Endometrial microvascular endothelial cells (primary cell): Measurements from ENCODE around the gene KRT37. TPM values are rescaled to one million over a fixed set of nuclear protein-coding genes. Genes with fewer than 3 reads are reported as not detected.

ENCODE experiments used
- in situ Hi-C: cut with HindIII; loops from 2 replicates; pipeline ENCODE4 v1.10.0; 2017; ENCODE audit warnings: low sequenced_read_pairs, low pct_unique_long_range_greater_than_20kb; ENCODE audit errors: inconsistent ontology term
- total RNA-seq: library from RNA; depleted of rRNA; stranded (reverse); fragments of >200 nt; gene quantifications from one replicate; pipeline ENCODE4 v1.2.3, GENCODE V29; 2015; ENCODE audit errors: inconsistent ontology term

KRT37 gene
- not detected for total RNA-seq

DNA sequence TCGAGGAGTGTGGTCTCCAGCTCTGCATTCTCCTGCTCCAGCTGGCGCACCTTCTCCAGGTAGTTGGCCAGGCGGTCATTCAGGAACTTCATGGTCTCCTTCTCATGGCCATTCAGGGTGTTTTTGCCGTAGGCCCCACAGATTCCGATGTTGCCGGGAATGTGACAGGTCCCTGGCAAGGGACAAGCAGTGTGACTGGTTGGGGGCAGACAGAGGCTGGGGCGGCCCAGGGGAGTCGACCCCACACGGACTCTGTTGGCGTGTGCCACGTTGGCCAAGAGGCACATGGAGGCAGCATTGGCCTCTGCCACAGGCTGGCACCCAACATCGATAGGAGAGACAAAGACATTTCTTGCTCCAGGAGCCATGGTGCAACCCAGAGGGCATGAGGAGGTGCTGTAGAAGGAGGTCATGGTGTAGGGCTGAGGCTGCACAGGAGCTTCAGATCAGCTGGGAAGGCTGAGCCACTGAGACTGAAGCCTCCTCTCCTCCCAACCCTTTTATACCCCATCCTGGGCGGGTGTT lies at the start of gene KRT37:
KRT37 (minus strand) TSS at position 475 of the 525 bp plus-strand sequence; CDS start at position 413, 62 bp downstream.
- in situ Hi-C loops, result no loop called here

DNA sequence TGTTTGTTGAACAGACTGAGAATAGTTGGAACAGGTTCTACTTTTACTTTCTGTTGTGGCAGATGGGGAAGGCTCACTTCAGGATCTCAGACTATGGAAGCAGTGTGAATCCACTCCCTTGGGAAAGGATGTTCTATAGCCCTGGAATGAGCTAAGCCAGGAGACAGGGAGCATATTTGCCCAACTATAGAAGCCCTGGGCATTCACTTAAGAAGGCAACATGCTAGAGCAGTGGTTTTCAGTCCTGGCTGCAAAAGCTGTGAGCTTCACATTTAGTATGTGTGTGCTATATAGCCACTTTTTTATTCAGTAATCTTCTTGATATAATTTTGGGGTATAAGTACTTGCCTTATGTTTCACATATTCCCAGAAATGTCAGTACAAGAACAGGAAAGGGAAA lies 44.0 kb upstream of the KRT37 start:
- in situ Hi-C loops, result no loop called here

DNA sequence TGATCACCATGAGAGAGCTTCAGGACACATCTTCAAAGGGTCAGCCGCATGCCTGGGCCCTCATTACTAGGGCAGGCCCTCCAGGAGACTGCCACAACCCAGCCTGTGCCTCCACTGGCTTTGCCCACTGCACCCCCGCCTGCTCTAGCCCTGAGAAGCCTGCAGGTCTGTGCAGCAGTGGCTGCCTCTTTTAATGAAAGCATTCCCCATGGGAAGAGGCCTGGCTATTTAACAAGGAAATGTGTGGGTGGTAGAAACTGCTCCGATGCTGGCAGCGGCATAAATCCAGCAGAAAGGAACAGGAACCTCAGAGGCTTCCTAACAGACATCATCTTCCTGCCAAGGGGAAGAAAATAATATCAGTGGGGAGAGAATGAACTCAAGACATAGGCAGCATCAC lies 43.2 kb upstream of the KRT37 start:
- in situ Hi-C loops, result no loop called here

- in situ Hi-C loops, result no loop called here
Observed at GRCh38 chr17:41466988-41467387, 42.6 kb upstream of the KRT37 start, which contains the start of gene KRT32. Gene KRT32 (minus strand): TSS chr17:41467386. CDS start chr17:41467325, 61 bp downstream.

GRCh38 chr17:41464682-41465081 lies 40.3 kb upstream of the KRT37 start:
- in situ Hi-C loops, result no loop called here

- in situ Hi-C loops, result no loop called here
Observed at GRCh38 chr17:41464173-41464572, 39.8 kb upstream of the KRT37 start.

DNA sequence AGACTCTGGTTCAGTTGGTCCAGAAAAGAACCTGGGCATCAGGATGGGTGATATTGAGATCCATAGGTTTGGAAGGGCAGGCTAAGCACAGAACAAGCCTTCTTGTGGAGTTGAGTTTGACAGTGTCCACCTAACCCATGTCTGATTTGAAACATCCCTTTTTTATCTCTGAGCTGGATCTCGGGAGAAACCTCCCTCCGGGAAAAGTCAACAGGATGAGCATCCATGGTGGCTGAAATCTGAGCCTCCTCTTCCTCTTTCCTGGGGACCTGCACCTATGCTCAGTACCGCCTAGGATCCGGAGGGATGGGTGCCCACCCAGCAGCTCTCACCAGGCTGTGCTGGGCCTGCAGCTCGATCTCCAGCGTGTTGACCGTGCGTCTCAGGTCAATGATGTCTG lies 39.4 kb upstream of the KRT37 start:
- in situ Hi-C loops, result no loop called here

- in situ Hi-C loops, result no loop called here
Observed at GRCh38 chr17:41462705-41463104, 38.3 kb upstream of the KRT37 start.

GRCh38 chr17:41457676-41458075 lies 33.3 kb upstream of the KRT37 start:
- in situ Hi-C loops, result no loop called here

DNA sequence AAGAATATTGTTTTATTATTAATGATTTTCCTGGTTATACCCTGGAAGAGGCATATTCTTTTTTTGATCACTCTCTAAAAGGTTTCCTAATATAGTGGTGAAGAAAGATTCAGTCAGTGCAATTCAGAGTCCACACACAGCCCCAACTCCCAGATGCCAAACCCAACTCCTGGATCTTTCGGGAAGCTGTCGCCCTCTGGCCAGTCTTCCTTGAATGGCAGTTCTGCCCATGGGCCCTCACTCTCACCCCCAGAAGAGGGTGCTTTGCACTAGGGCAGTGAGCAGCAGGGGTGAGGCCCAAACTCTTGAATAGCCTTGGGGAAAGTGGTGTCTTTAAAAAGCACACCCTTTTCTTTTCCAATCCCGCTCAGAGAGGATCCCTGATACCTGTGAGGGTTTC lies 31.8 kb upstream of the KRT37 start:
- in situ Hi-C loops, result no loop called here

DNA sequence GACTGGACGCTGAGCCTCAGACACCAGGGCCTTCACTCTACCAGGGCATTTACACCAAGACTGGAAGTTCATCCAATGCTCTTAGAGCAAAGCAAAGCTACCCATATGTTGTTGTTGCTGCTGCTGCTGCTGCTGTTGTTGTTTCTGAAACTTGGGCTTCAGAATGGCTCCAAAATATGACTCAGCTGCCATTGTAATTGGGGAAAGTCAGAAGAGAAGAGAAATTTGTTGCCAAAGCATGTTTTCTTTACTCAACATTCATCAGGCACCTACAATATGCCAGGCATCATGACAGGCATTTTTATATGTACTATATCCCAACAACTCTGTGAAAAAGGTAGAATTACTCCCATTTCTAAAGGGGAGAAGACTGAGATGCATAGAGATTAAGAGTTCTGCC lies 30.9 kb upstream of the KRT37 start:
- in situ Hi-C loops, result no loop called here

- in situ Hi-C loops, result no loop called here
Observed at GRCh38 chr17:41453066-41453465, 28.7 kb upstream of the KRT37 start.

DNA sequence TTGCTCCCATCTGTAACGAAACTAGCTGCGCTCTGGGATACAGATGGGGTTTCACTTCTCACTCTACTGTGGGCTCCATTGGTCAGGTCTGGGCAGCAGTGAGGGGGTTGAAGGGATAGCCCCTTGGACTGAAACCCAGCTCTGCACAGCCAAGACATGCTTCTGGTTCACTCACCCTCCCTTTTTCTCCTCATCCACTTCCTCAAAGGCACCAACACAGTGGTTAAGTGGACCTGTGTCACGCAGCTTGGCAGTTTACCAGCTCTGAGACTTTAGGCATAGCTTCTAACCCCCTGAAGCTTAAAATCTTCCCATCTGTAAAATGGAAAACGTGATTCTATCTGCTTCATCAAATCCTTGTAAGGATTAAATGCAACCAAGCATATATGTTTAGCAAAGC lies 27.9 kb upstream of the KRT37 start:
- in situ Hi-C loops, result no loop called here

GRCh38 chr17:41451154-41451728 lies 26.9 kb upstream of the KRT37 start:
- in situ Hi-C loops, result no loop called here

- in situ Hi-C loops, result no loop called here
Observed at GRCh38 chr17:41449008-41449407, 24.6 kb upstream of the KRT37 start.

- in situ Hi-C loops, result no loop called here
Observed at GRCh38 chr17:41448506-41448905, 24.1 kb upstream of the KRT37 start.

GRCh38 chr17:41446806-41447205 lies 22.4 kb upstream of the KRT37 start:
- in situ Hi-C loops, result no loop called here

- in situ Hi-C loops, result no loop called here
Observed at GRCh38 chr17:41444640-41445039, 20.3 kb upstream of the KRT37 start.

DNA sequence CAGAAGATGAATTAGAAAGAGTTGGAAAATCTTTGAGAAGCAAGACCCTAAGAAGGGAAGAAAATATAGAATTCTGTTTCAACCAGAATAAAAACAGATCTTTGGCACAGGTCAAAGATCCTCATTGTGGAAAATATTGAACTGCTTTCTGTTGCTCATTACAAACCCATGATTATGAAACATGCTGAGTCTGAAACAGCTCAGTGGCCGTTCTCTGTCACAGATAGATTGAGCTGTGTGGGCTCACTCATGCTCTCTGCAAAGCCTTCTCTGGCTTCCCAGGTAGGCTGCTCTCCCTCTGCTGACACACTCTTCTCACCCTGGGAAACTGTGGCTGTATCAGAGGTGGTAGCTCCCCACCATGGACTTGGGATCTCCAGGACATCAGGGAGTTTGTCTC lies 19.8 kb upstream of the KRT37 start:
- in situ Hi-C loops, result no loop called here

DNA sequence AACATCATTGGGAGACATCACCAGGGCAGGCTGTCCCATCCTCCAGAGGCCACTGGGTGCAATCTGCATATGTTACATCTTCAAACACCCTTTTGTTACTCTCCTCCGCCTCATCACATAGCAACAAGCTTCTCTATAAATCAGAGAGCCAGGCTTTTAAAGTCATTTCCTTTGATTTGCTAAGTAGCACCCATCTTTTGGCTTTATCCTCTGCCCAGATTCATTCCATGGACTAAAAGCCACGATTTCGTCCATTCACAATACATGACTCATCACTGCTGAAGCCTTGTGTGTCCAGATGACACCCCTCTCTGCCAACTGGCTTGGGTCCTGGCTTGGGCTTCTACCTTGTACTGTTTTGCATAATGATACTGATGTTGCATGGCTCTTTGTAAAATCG lies 18.4 kb upstream of the KRT37 start:
- in situ Hi-C loops, result no loop called here

- in situ Hi-C loops, result no loop called here
Observed at GRCh38 chr17:41440531-41441033, 16.2 kb upstream of the KRT37 start, which contains the start of gene KRT38. Gene KRT38 (minus strand): TSS chr17:41440983. CDS start chr17:41440921, 62 bp downstream.
